H9 (cell line): Measurements from ENCODE around the gene MRPL39. TPM values are rescaled to one million over a fixed set of nuclear protein-coding genes. Genes with fewer than 3 reads are reported as not detected.
A peak's percentile ranks its signal among the peaks of the same experiment; 100 is the strongest.

ENCODE experiments used
- DNase-seq: peaks from one replicate; pipeline ENCODE4 v3.0.0-alpha.2; 2017
- H2AFZ ChIP-seq: one replicate; pipeline ENCODE4 v1.6.1; 2013; ENCODE audit warnings: mild to moderate bottlenecking, low read length, control low read depth, moderate library complexity
- H2AK5ac ChIP-seq: 2 replicates; pipeline ENCODE4 v1.6.1; 2013; ENCODE audit warnings: low read length, control low read depth, mixed read lengths; ENCODE audit not compliant: insufficient read length
- H2BK120ac ChIP-seq: one replicate; pipeline ENCODE4 v1.6.1; 2013; ENCODE audit warnings: low read depth, mild to moderate bottlenecking, low read length, control low read depth, inconsistent platforms; ENCODE audit not compliant: poor library complexity, severe bottlenecking
- H2BK12ac ChIP-seq: 2 replicates; pipeline ENCODE4 v1.6.1; 2013; ENCODE audit warnings: low read length, control low read depth, mixed read lengths, low read depth; ENCODE audit not compliant: insufficient read length
- H2BK15ac ChIP-seq: 2 replicates; pipeline ENCODE4 v1.6.1; 2013; ENCODE audit warnings: low read depth, low read length, control low read depth
- H2BK20ac ChIP-seq: one replicate; pipeline ENCODE4 v1.6.1; 2013; ENCODE audit warnings: low read depth, mild to moderate bottlenecking, low read length, control low read depth, inconsistent platforms; ENCODE audit not compliant: poor library complexity, severe bottlenecking
- H2BK5ac ChIP-seq: 2 replicates; pipeline ENCODE4 v1.6.1; 2013; ENCODE audit warnings: low read length, control low read depth, mixed read lengths; ENCODE audit not compliant: insufficient read length
- H3K14ac ChIP-seq: 2 replicates; pipeline ENCODE4 v1.6.1; 2013; ENCODE audit warnings: low read length, control low read depth; ENCODE audit not compliant: insufficient read depth
- H3K18ac ChIP-seq: 2 replicates; pipeline ENCODE4 v1.6.1; 2013; ENCODE audit warnings: low read depth, mild to moderate bottlenecking, mixed read lengths, low read length, control low read depth; ENCODE audit not compliant: insufficient read length
- H3K23ac ChIP-seq: 2 replicates; pipeline ENCODE4 v1.6.1; 2013; ENCODE audit warnings: low read length, control low read depth, mixed read lengths, low read depth; ENCODE audit not compliant: insufficient read length
- H3K23me2 ChIP-seq: 2 replicates; pipeline ENCODE4 v1.6.1; 2013; ENCODE audit warnings: low read depth, mild to moderate bottlenecking, mixed read lengths, low read length, control low read depth; ENCODE audit not compliant: insufficient read length, poor library complexity, severe bottlenecking
- H3K27ac ChIP-seq: 2 replicates; pipeline ENCODE4 v1.5.1; 2013; ENCODE audit warnings: low read length, control low read depth, mixed read lengths, low read depth; ENCODE audit not compliant: insufficient read length
- H3K27me3 ChIP-seq: 2 replicates; pipeline ENCODE4 v1.6.1; 2013; ENCODE audit warnings: low read length, control low read depth, inconsistent platforms; ENCODE audit not compliant: insufficient read depth
- H3K4ac ChIP-seq: 2 replicates; pipeline ENCODE4 v1.6.1; 2013; ENCODE audit warnings: low read depth, mild to moderate bottlenecking, control low read depth, inconsistent platforms, low read length, moderate library complexity
- H3K4me1 ChIP-seq: 2 replicates; pipeline ENCODE4 v1.6.1; 2013; ENCODE audit warnings: low read length, control low read depth, inconsistent platforms; ENCODE audit not compliant: insufficient read depth
- H3K4me2 ChIP-seq: 2 replicates; pipeline ENCODE4 v1.6.1; 2013; ENCODE audit warnings: low read length, control low read depth, mixed read lengths; ENCODE audit not compliant: insufficient read length, insufficient read depth
- H3K56ac ChIP-seq: 2 replicates; pipeline ENCODE4 v1.6.1; 2013; ENCODE audit warnings: low read depth, mild to moderate bottlenecking, mixed read lengths, low read length, control low read depth; ENCODE audit not compliant: insufficient read length
- H3K79me1 ChIP-seq: 2 replicates; pipeline ENCODE4 v1.6.1; 2013; ENCODE audit warnings: low read depth, mild to moderate bottlenecking, moderate library complexity, low read length, control low read depth, inconsistent platforms; ENCODE audit not compliant: insufficient read depth, poor library complexity, severe bottlenecking
- H3K79me2 ChIP-seq: 2 replicates; pipeline ENCODE4 v1.6.1; 2013; ENCODE audit warnings: low read length, control low read depth, inconsistent platforms; ENCODE audit not compliant: insufficient read depth
- H3K9ac ChIP-seq: 2 replicates; pipeline ENCODE4 v1.6.1; 2013; ENCODE audit warnings: low read length, control low read depth, mixed read lengths; ENCODE audit not compliant: insufficient read length; ENCODE audit errors: extremely low read depth
- H3K9me3 ChIP-seq: one replicate; pipeline ENCODE4 v1.6.1; 2013; ENCODE audit warnings: low read depth, low read length, inconsistent platforms; ENCODE audit not compliant: control insufficient read depth
- H3T11ph ChIP-seq: one replicate; pipeline ENCODE4 v1.6.1; 2013; ENCODE audit warnings: mild to moderate bottlenecking, low read length, control low read depth, inconsistent platforms
- H4K20me1 ChIP-seq: one replicate; pipeline ENCODE4 v1.6.1; 2013; ENCODE audit not compliant: control insufficient read depth, insufficient read length, insufficient read depth
- H4K5ac ChIP-seq: 2 replicates; pipeline ENCODE4 v1.6.1; 2013; ENCODE audit warnings: low read depth, mild to moderate bottlenecking, mixed read lengths, low read length, control low read depth; ENCODE audit not compliant: insufficient read length
- H4K8ac ChIP-seq: replicated peaks from 2 replicates; pipeline ENCODE4 v1.6.1; 2013; ENCODE audit warnings: low read length, control low read depth, mixed read lengths, low read depth; ENCODE audit not compliant: insufficient read length
- H4K91ac ChIP-seq: 2 replicates; pipeline ENCODE4 v1.6.1; 2013; ENCODE audit warnings: low read depth, mild to moderate bottlenecking, moderate library complexity, mixed read lengths, low read length, control low read depth; ENCODE audit not compliant: insufficient read length
- H3K27ac Mint-ChIP-seq, 3 experiments: 2 replicates in 2 of 3; 3 replicates in 1 of 3; pipeline ENCODE4 v1.8.0; 2020 to 2021; ENCODE audit warnings: mixed read lengths in 3 of 3, mild to moderate bottlenecking in 1 of 3, moderate library complexity in 1 of 3
- H3K27me3 Mint-ChIP-seq: 2 replicates; pipeline ENCODE4 v1.8.0; 2021; ENCODE audit warnings: low read depth, mild to moderate bottlenecking, moderate library complexity, mixed read lengths
- H3K36me3 Mint-ChIP-seq, 3 experiments: 2 replicates in 2 of 3; 3 replicates in 1 of 3; pipeline ENCODE4 v1.8.0; 2020 to 2021; ENCODE audit warnings: low read depth in 3 of 3, mixed read lengths in 3 of 3; ENCODE audit not compliant: insufficient read depth in 1 of 3
- H3K4me1 Mint-ChIP-seq, 2 experiments: 2 replicates each; pipeline ENCODE4 v1.8.0; 2020; ENCODE audit warnings: mixed read lengths in 2 of 2
- H3K4me3 Mint-ChIP-seq, 2 experiments: 2 replicates in 1 of 2; 3 replicates in 1 of 2; pipeline ENCODE4 v1.8.0; 2020 to 2021; ENCODE audit warnings: mild to moderate bottlenecking in 2 of 2, mixed read lengths in 2 of 2, moderate library complexity in 1 of 2
- H3K9me3 Mint-ChIP-seq, 2 experiments: 2 replicates in 1 of 2; 3 replicates in 1 of 2; pipeline ENCODE4 v1.8.0; 2020; ENCODE audit warnings: mild to moderate bottlenecking in 2 of 2, mixed read lengths in 2 of 2, moderate library complexity in 1 of 2
- WGBS: extraction: QIAGEN DNeasy Blood & Tissue Kit; methylation state at CpG from one replicate; pipeline ENCODE4 v1.1.7; 2013; ENCODE audit warnings: missing lambda C conversion rate, low lambda C conversion rate, mixed read lengths; ENCODE audit not compliant: insufficient read length; ENCODE audit errors: extremely low coverage; 5-methylcytosine and 5-hydroxymethylcytosine counted together
- total RNA-seq: library from RNA; stranded (reverse); gene quantifications from 2 replicates; pipeline ENCODE4 v1.2.1, GENCODE V29; 2021
- TF ChIP-seq, protein P1 (sequence below): fragments of 200-600 bp; sonication (generic); conservative IDR thresholded peaks from 3 replicates; pipeline ENCODE4 v1.8.0; 2021; ENCODE audit warnings: antibody characterized with exemption, mild to moderate bottlenecking

Gene MRPL39
- total RNA-seq, 1 experiment from 2014 or later = 58.8 TPM

DNA sequence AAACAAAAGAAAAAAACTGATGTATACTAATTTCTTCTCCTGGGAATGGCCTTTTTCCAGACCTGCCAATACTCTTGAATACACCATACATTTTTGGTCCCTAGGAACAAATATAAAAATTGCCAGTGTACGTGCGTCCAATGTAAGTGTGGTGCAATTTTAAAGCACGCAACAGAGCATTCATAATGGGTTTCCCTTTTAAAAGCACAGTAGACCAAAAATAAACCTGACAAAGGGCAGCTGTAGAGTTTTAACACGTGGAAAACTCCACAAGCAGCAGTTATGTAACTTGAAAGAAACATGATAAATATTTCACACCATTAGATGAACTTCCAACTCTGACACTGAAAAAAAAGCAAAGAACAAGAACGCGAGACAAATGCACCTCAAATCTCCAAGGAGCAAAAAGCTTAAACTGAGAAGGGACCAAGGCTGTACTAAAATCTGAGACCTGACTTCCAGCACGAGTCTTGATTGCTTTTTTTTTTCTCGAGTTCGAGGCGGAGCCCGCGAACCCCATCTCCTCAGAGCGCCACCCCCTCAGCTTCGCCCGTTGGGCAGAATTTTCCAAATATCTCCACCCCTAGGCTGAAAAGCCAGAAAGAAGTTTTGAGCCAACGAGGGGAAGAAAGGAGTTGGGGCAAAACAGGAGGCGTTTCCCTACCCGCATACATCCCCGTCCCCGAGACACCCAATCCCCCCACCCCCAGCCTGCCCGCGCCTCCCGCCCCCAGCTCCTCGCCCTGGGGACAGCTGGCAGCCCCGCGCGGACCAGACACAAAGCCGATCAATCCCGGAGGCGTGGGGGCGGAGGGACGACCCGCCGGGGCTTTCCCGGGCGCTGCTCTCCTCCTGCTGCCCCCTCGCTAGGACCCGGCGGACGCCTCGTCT, 31.6 kb upstream of the MRPL39 start, which contains the start of gene JAM2:
Gene JAM2 (plus strand): TSS at position 599 of the 891 bp plus-strand sequence. CDS start 564 bp downstream, outside the sequence.
- Histone ChIP-seq H3K79me1 (no peaks in the 10 kb centered on the region), H3K23me2 (peaks cover 12% of the 10 kb centered on the region), H3K4me2 (peak within 1 kb of the TSS; percentile 53), H3K9ac (peak within 1 kb of the TSS; percentile 28), H4K91ac (no peak within 1 kb of the TSS), H2AK5ac (no peak within 1 kb of the TSS), H3K14ac (peak within 1 kb of the TSS; percentile 31), H3K4me1 (no peaks in the 10 kb centered on the region), H4K5ac (no peak within 1 kb of the TSS), H3K56ac (no peak within 1 kb of the TSS), H3K18ac (peak within 1 kb of the TSS; percentile 60), H3K23ac (no peak within 1 kb of the TSS), H3K27ac (no peak within 1 kb of the TSS), H3K9me3 (no peaks in the 10 kb centered on the region), H4K8ac (no peak within 1 kb of the TSS), H4K20me1 (no peaks in the 10 kb centered on the region), H3T11ph (no peak within 1 kb of the TSS), H3K79me2 (no peaks in the 10 kb centered on the region), H3K27me3 (peaks cover 2% of the 10 kb centered on the region; the same call in 1 of the 2 replicates), H2BK15ac (no peak within 1 kb of the TSS), H2BK5ac (no peak within 1 kb of the TSS), H2BK120ac (no peak within 1 kb of the TSS), H2AFZ (peak within 1 kb of the TSS; percentile 71), H2BK20ac (no peak within 1 kb of the TSS), H2BK12ac (no peak within 1 kb of the TSS), H3K4ac (no peak within 1 kb of the TSS)
- TF ChIP-seq, protein P1, sequence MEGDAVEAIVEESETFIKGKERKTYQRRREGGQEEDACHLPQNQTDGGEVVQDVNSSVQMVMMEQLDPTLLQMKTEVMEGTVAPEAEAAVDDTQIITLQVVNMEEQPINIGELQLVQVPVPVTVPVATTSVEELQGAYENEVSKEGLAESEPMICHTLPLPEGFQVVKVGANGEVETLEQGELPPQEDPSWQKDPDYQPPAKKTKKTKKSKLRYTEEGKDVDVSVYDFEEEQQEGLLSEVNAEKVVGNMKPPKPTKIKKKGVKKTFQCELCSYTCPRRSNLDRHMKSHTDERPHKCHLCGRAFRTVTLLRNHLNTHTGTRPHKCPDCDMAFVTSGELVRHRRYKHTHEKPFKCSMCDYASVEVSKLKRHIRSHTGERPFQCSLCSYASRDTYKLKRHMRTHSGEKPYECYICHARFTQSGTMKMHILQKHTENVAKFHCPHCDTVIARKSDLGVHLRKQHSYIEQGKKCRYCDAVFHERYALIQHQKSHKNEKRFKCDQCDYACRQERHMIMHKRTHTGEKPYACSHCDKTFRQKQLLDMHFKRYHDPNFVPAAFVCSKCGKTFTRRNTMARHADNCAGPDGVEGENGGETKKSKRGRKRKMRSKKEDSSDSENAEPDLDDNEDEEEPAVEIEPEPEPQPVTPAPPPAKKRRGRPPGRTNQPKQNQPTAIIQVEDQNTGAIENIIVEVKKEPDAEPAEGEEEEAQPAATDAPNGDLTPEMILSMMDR = no peak
- no peaks in the 10 kb centered on the region; a peak in 1 of 7 replicates for H3K36me3 Mint-ChIP-seq
- H3K9me3 Mint-ChIP-seq = no peaks in the 10 kb centered on the region
- peak; percentile 47 for DNase-seq
- H3K4me1 Mint-ChIP-seq = peaks cover 22 to 30% of the 10 kb centered on the region in 2 experiments
- peak within 1 kb of the TSS; percentile 47 to 79 for H3K4me3 Mint-ChIP-seq
- WGBS = no CpG with 5 or more reads among the region's 41 CpGs
- H3K27ac Mint-ChIP-seq = peak within 1 kb of the TSS in 1 of 3 experiments; percentile 74; a peak in 1 of 7 replicates
- peaks cover 58% of the 10 kb centered on the region for H3K27me3 Mint-ChIP-seq
